NCI-H187 treated with DMSO at 0.1 percent for 48 hours (cell line): ENCODE measurements around the gene LYZL4.

ENCODE experiments used
- DNase-seq: peaks from one replicate; lab custom pipeline; 2025; lab: John Stamatoyannopoulos, UW

LYZL4 gene

GRCh38 chr3:42425736-42426407, 15.5 kb upstream of the LYZL4 start:
- no peak for DNase-seq

GRCh38 chr3:42424911-42425310, 14.5 kb upstream of the LYZL4 start:
- DNase-seq: no peak

GRCh38 chr3:42421818-42422796, 11.7 kb upstream of the LYZL4 start:
- DNase-seq: no peak

GRCh38 chr3:42419563-42419962, 9.2 kb upstream of the LYZL4 start:
- DNase-seq: no peak

GRCh38 chr3:42412526-42413155, 2.2 kb upstream of the LYZL4 start:
- no peak for DNase-seq

GRCh38 chr3:42411429-42411828, 1.0 kb upstream of the LYZL4 start:
- no peak for DNase-seq

- DNase-seq: no peak
Observed at GRCh38 chr3:42408156-42408555, 2.3 kb downstream of the LYZL4 start.

GRCh38 chr3:42406727-42407450, 3.5 kb downstream of the LYZL4 start:
- DNase-seq: no peak

GRCh38 chr3:42405857-42406256, 4.6 kb downstream of the LYZL4 start:
- no peak for DNase-seq

- DNase-seq: no peak
Observed at GRCh38 chr3:42403737-42404136, 6.7 kb downstream of the LYZL4 start.

- DNase-seq: no peak
Observed at GRCh38 chr3:42402394-42403096, 7.9 kb downstream of the LYZL4 start.

- no peak for DNase-seq
Observed at GRCh38 chr3:42398080-42398479, 12.3 kb downstream of the LYZL4 start.

- DNase-seq: no peak
Observed at GRCh38 chr3:42397644-42398043, 12.8 kb downstream of the LYZL4 start.

- DNase-seq: peak; percentile 36
Observed at GRCh38 chr3:42394579-42395288, 15.7 kb downstream of the LYZL4 start.

GRCh38 chr3:42387802-42388651, 22.4 kb downstream of the LYZL4 start:
- DNase-seq: no peak

- no peak for DNase-seq
Observed at GRCh38 chr3:42381551-42382082, 28.8 kb downstream of the LYZL4 start.

GRCh38 chr3:42377681-42378080, 32.7 kb downstream of the LYZL4 start:
- DNase-seq: no peak

GRCh38 chr3:42376344-42376798, 34.0 kb downstream of the LYZL4 start:
- DNase-seq: no peak

- DNase-seq: no peak
Observed at GRCh38 chr3:42375121-42375800, 35.1 kb downstream of the LYZL4 start.
